ENCODE results near the gene KCNK2. TPM values are rescaled to one million over a fixed set of nuclear protein-coding genes. Genes with fewer than 3 reads are reported as not detected.

The KCNK2 gene, protein sequence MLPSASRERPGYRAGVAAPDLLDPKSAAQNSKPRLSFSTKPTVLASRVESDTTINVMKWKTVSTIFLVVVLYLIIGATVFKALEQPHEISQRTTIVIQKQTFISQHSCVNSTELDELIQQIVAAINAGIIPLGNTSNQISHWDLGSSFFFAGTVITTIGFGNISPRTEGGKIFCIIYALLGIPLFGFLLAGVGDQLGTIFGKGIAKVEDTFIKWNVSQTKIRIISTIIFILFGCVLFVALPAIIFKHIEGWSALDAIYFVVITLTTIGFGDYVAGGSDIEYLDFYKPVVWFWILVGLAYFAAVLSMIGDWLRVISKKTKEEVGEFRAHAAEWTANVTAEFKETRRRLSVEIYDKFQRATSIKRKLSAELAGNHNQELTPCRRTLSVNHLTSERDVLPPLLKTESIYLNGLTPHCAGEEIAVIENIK
- not detected in 2 replicates for total RNA-seq

- H3K27ac Mint-ChIP-seq: no peak within 1 kb of the TSS
- H3K4me3 Mint-ChIP-seq: peak within 1 kb of the TSS; percentile 20
- no peaks in the 10 kb centered on the region for H3K36me3 Mint-ChIP-seq (ENCODE audit: low read depth)
- intact Hi-C loops (cut with micrococcal nuclease): no loop called here
- DNase-seq: no peak
- no peaks in the 10 kb centered on the region for H3K9me3 Mint-ChIP-seq
- H3K4me1 Mint-ChIP-seq: no peaks in the 10 kb centered on the region
- peaks cover 59% of the 10 kb centered on the region for H3K27me3 Mint-ChIP-seq
Observed at GRCh38 chr1:215082532-215083382, at the start of gene KCNK2. KCNK2 (plus strand) TSS chr1:215082737; CDS start chr1:215083386, 649 bp downstream.

GRCh38 chr1:215032911-215033526 lies 49.5 kb upstream of the KCNK2 start:
- intact Hi-C loops (cut with micrococcal nuclease): no loop called here
- DNase-seq: no peak
- no peaks in the 10 kb centered on the region for H3K36me3 Mint-ChIP-seq (ENCODE audit: low read depth)
- H3K4me1 Mint-ChIP-seq: no peaks in the 10 kb centered on the region
- H3K27ac Mint-ChIP-seq: no peak overlapping the region
- no peaks in the 10 kb centered on the region for H3K27me3 Mint-ChIP-seq
- no peak overlapping the region for H3K4me3 Mint-ChIP-seq
- no peaks in the 10 kb centered on the region for H3K9me3 Mint-ChIP-seq

DNA sequence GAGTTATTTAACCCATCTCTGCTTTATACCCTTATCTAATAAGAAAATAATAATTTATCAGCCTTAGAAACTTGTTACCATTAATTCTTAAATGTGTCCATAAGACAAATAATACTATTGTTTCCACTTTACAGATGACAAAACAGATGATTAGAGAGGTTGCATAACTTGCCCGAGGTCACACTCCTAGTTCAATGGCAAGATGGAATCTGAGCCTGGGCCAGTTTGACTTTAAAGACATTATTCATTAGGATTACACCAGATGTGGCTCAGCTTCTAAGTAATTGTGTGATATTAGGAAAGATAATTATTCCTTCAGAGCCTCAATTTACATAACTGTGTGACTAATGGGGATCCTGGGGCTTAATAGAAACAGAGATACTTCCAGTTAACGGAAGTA lies 42.3 kb upstream of the KCNK2 start:
- Mint-ChIP-seq H3K4me1 (no peaks in the 10 kb centered on the region), H3K36me3 (ENCODE audit: low read depth) (no peaks in the 10 kb centered on the region), H3K4me3 (no peak overlapping the region), H3K9me3 (no peaks in the 10 kb centered on the region), H3K27ac (no peak overlapping the region), H3K27me3 (no peaks in the 10 kb centered on the region)
- no peak for DNase-seq
- intact Hi-C loops (cut with micrococcal nuclease): no loop called here

DNA sequence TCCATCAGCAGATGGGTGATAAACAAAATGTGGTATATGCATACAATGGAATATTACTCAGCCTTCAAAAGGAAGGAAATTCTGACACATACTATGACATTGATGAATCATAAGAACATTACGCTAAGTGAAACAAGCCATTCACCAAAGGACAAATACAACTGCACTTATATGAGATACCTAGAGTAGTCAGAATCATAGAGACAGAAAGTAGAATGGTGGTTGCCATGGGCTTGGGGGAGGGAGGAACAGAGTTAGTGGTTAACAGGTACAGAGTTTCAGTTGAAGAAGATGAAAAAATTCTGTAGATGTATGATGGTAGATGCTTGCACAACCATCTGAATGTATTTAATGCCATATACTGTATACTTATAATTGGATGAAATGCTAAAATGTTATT lies 39.1 kb upstream of the KCNK2 start:
- Mint-ChIP-seq H3K27me3 (peaks cover 2% of the 10 kb centered on the region), H3K4me1 (no peaks in the 10 kb centered on the region), H3K9me3 (no peaks in the 10 kb centered on the region), H3K36me3 (ENCODE audit: low read depth) (no peaks in the 10 kb centered on the region), H3K27ac (no peak overlapping the region), H3K4me3 (no peak overlapping the region)
- intact Hi-C loops (cut with micrococcal nuclease): no loop called here
- DNase-seq: no peak

GRCh38 chr1:215044151-215044550 lies 38.4 kb upstream of the KCNK2 start:
- Mint-ChIP-seq H3K36me3 (ENCODE audit: low read depth) (no peaks in the 10 kb centered on the region), H3K27me3 (peaks cover 2% of the 10 kb centered on the region), H3K4me1 (no peaks in the 10 kb centered on the region), H3K27ac (no peak overlapping the region), H3K4me3 (no peak overlapping the region), H3K9me3 (no peaks in the 10 kb centered on the region)
- intact Hi-C loops (cut with micrococcal nuclease): no loop called here
- DNase-seq: no peak

DNA sequence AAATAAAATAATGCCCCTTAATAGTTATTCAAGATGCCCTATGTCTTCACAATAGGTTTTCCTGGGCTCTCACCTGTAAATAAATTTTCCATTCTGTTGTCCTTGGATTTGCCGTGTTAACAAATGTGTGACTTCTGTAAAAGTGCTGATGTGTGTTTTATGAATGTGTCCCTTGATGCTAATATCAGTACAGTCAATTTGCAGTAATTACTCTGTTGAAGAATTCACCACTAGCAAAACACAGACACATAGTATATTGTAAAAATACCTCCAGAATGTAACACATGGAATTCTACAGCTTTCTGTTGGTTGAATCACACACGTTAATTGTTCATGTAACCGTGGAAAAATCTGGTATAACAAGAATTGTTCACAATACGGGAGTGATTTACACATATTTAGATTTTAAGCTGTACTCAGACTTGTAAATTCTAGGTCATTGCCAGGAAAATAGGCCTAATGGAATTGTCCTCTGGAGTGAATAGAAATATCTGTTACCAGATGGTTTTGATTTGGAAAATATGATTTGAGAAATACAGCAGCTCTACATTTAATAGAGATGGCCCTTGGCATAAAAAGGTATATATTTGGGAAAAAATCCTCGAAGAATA lies 36.7 kb upstream of the KCNK2 start:
- Mint-ChIP-seq H3K27me3 (peaks cover 2% of the 10 kb centered on the region), H3K9me3 (no peaks in the 10 kb centered on the region), H3K4me3 (no peak overlapping the region), H3K27ac (no peak overlapping the region), H3K36me3 (ENCODE audit: low read depth) (no peaks in the 10 kb centered on the region), H3K4me1 (no peaks in the 10 kb centered on the region)
- no peak for DNase-seq
- intact Hi-C loops (cut with micrococcal nuclease): no loop called here

GRCh38 chr1:215052256-215053015 lies 30.1 kb upstream of the KCNK2 start:
- H3K4me3 Mint-ChIP-seq: no peak overlapping the region
- intact Hi-C loops (cut with micrococcal nuclease): no loop called here
- H3K4me1 Mint-ChIP-seq: no peaks in the 10 kb centered on the region
- no peaks in the 10 kb centered on the region for H3K9me3 Mint-ChIP-seq
- no peak for DNase-seq
- no peaks in the 10 kb centered on the region for H3K36me3 Mint-ChIP-seq (ENCODE audit: low read depth)
- H3K27ac Mint-ChIP-seq: no peak overlapping the region
- H3K27me3 Mint-ChIP-seq: peaks cover 2% of the 10 kb centered on the region

DNA sequence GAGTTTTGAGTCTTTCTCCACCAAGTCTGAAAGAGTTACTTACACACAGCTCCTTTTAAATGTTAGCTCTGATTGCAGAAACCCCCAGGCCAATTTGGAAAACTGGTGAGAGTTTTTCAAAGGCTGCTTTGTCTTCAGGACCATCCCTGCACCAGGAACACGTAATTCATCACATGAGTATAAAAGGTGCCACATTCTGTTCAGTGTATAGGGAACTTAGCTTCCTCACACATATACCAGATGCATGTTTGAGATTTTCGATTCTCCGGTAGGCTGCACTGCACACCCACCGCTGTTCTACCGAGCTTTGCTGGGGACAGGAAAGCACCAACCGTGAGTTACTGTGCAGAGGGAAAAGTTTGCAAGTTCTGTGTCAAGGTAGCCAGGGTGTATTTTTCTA lies 28.3 kb upstream of the KCNK2 start:
- no peak overlapping the region for H3K27ac Mint-ChIP-seq
- intact Hi-C loops (cut with micrococcal nuclease): no loop called here
- no peaks in the 10 kb centered on the region for H3K36me3 Mint-ChIP-seq (ENCODE audit: low read depth)
- no peaks in the 10 kb centered on the region for H3K27me3 Mint-ChIP-seq
- no peak for DNase-seq
- H3K9me3 Mint-ChIP-seq: no peaks in the 10 kb centered on the region
- H3K4me1 Mint-ChIP-seq: no peaks in the 10 kb centered on the region
- H3K4me3 Mint-ChIP-seq: no peak overlapping the region

- Mint-ChIP-seq H3K27ac (no peak overlapping the region), H3K36me3 (ENCODE audit: low read depth) (no peaks in the 10 kb centered on the region), H3K27me3 (no peaks in the 10 kb centered on the region), H3K4me1 (no peaks in the 10 kb centered on the region), H3K4me3 (no peak overlapping the region), H3K9me3 (no peaks in the 10 kb centered on the region)
- DNase-seq: no peak
- intact Hi-C loops (cut with micrococcal nuclease): no loop called here
Observed at GRCh38 chr1:215055281-215055935, 27.1 kb upstream of the KCNK2 start.

DNA sequence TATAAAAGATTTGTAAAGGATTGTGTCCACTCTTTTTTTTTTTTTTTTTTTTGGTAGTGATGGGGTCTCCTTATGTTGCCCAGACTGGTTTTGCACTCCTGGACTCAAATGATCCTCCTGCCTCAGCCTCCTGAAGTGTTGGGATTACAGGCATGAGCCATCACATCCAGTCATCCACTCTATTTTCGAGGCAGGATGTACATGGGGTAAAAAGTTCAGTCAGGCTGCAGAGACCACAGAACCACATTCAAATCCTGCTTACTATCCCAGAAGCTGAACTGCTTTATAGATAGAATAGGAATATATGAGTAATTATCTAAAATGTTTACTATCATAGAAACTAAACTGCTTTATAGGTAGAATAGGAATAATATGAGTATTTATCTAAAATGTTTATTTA lies 26.0 kb upstream of the KCNK2 start:
- Mint-ChIP-seq H3K4me1 (no peaks in the 10 kb centered on the region), H3K9me3 (no peaks in the 10 kb centered on the region), H3K4me3 (no peak overlapping the region), H3K27me3 (no peaks in the 10 kb centered on the region), H3K36me3 (ENCODE audit: low read depth) (no peaks in the 10 kb centered on the region), H3K27ac (no peak overlapping the region)
- intact Hi-C loops (cut with micrococcal nuclease): no loop called here
- no peak for DNase-seq

DNA sequence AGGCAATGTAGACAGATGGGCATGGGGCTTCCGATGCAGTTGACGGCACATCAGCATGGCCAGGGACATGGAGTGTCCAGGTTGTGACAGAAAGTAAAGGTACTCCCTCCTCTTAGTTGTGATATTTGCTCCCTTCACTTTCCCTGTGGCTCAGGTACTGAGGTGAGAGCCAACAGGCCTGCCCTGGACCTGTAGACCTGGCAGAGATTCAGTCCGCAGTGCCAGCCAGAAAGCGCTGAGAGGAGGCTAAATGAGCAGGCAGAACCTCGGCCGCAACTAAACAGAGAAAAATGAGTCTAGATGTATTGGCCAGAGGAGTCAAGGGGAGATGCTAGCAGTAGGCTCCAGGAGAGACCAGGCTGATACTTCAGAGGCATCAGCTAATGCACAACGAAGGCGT lies 22.6 kb upstream of the KCNK2 start:
- H3K27me3 Mint-ChIP-seq: no peaks in the 10 kb centered on the region

DNA sequence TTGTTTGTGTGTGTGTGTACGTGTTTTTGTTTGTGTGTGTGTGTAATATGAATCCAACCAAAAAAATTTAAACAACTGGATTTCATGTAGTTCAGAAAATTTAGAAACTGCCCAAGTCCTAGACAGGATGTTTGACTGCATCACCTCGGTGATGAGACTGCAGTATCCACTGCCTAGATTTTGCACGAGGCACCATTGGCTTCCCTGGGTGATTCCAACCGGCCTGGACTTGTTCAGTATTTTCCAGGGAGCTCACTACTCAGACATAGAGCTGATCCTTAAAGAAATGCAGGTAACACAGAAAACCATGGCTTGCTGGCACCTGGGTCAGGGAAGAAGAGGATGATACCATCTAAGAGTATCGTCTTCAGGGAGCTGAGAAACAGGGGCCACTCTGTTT lies 18.2 kb upstream of the KCNK2 start:
- intact Hi-C loops (cut with micrococcal nuclease): no loop called here
- Mint-ChIP-seq H3K4me3 (no peak overlapping the region), H3K4me1 (no peaks in the 10 kb centered on the region), H3K27ac (no peak overlapping the region), H3K9me3 (no peaks in the 10 kb centered on the region), H3K27me3 (no peaks in the 10 kb centered on the region), H3K36me3 (ENCODE audit: low read depth) (no peaks in the 10 kb centered on the region)
- no peak for DNase-seq

More for the DNA sequence above, 22.6 kb upstream of the KCNK2 start:
- Mint-ChIP-seq H3K4me1 (no peaks in the 10 kb centered on the region), H3K27ac (no peak overlapping the region), H3K9me3 (no peaks in the 10 kb centered on the region), H3K36me3 (ENCODE audit: low read depth) (no peaks in the 10 kb centered on the region), H3K4me3 (no peak overlapping the region)
- intact Hi-C loops (cut with micrococcal nuclease): no loop called here
- no peak for DNase-seq

DNA sequence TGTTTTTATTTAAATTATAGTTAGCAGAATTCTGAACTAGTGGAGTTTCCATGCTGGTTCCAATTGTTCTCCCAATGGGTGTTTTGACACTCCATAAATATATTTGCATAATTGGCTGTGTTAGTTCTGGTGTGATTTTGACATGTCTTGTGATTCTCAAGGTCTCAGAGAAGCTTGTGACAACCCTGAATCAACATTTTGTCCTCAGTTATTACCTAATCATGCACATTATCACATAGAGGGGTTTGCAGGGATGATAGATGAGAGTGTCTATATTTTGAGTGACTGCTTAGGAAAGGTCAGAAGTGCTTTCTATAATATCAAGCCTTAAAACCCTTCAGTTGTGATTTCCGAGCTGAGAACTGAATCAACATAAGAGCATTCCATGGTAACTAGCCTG lies 11.5 kb upstream of the KCNK2 start:
- no peaks in the 10 kb centered on the region for H3K9me3 Mint-ChIP-seq
- intact Hi-C loops (cut with micrococcal nuclease): no loop called here
- DNase-seq: no peak
- no peaks in the 10 kb centered on the region for H3K4me1 Mint-ChIP-seq
- peaks cover 6% of the 10 kb centered on the region for H3K27me3 Mint-ChIP-seq
- no peaks in the 10 kb centered on the region for H3K36me3 Mint-ChIP-seq (ENCODE audit: low read depth)
- no peak overlapping the region for H3K4me3 Mint-ChIP-seq
- no peak overlapping the region for H3K27ac Mint-ChIP-seq

Data from activated CD4-positive, alpha-beta T cell treated with anti-CD3 and anti-CD28 coated beads, Interleukin-2, amount 10 ng/mL, durations not matched to agents 24 days and 14 days (primary cell).